Prostate gland (tissue), 2 donors: ENCODE data around the gene PKP4. TPM values are rescaled to one million over a fixed set of nuclear protein-coding genes. Genes with fewer than 3 reads are reported as not detected.

Source experiments
- DNase-seq: peaks from one replicate; pipeline ENCODE4 v3.0.0-alpha.2; 2019; ENCODE audit warnings: low spot score
- H3K27ac ChIP-seq, 2 donors: fragments of 200-600 bp; sonication (generic); 2 replicates each; pipeline ENCODE4 v1.5.1; 2017 to 2019
- H3K27me3 ChIP-seq: fragments of 200-600 bp; sonication (generic); replicated peaks from 2 replicates; pipeline ENCODE4 v1.5.1; 2019; ENCODE audit not compliant: insufficient read depth
- H3K36me3 ChIP-seq, 2 donors: fragments of 200-600 bp; sonication (generic); 1 replicate in 1 of 2; 2 replicates in 1 of 2; pipeline versions ENCODE4 v1.5.1 to v1.8.1; 2017 to 2019
- H3K4me1 ChIP-seq: fragments of 200-600 bp; sonication (generic); replicated peaks from 2 replicates; pipeline ENCODE4 v1.5.1; 2019
- H3K4me3 ChIP-seq, 2 donors: fragments of 200-600 bp; sonication (generic); 2 replicates each; pipeline ENCODE4 v1.5.1; 2017 to 2019
- H3K9me3 ChIP-seq: fragments of 200-600 bp; sonication (generic); 2 replicates; pipeline ENCODE4 v1.5.1; 2017
- CTCF ChIP-seq, 4 experiments: fragments of 200-600 bp in 2 of 4; fragments of 450-650 bp in 2 of 4; sonication (generic) in 2 of 4; IDR thresholded peaks; 1 replicate in 3 of 4; 2 replicates in 1 of 4; pipeline ENCODE4 v1.5.1; 2016 to 2019; ENCODE audit warnings: antibody characterized with exemption in 4 of 4, mild to moderate bottlenecking in 2 of 4, moderate library complexity in 2 of 4
- POLR2A ChIP-seq: fragments of 450-650 bp; IDR thresholded peaks from one replicate; pipeline ENCODE4 v1.6.1; 2016; ENCODE audit warnings: antibody characterized with exemption, mild to moderate bottlenecking
- POLR2AphosphoS5 ChIP-seq: sonication (generic); formaldehyde crosslinking; IDR thresholded peaks from one replicate; pipeline ENCODE4 v1.6.1; 2017; ENCODE audit warnings: antibody characterized with exemption
- WGBS: methylation state at CpG from one replicate; pipeline ENCODE4 v1.1.5; 2018; 5-methylcytosine and 5-hydroxymethylcytosine counted together
- intact Hi-C: fragments of 100-400 bp; cut with DNase I; formaldehyde crosslinking; loops from one replicate; pipeline ENCODE4 v1.14.2; 2022
- total RNA-seq, 2 donors: library from RNA; depleted of rRNA; stranded (reverse); fragments of >200 nt; gene quantifications; one replicate each; pipeline ENCODE4 v1.1.0, GENCODE V29; 2016

The PKP4 gene
- total RNA-seq, 2 donors from 2014 or later: 49.0 to 57.9 TPM

- intact Hi-C loops: no loop called here
- H3K9me3 ChIP-seq: no peaks in the 10 kb centered on the region
- H3K27me3 ChIP-seq: no peaks in the 10 kb centered on the region
- no peak overlapping the region for H3K4me3 ChIP-seq
- TF ChIP-seq CTCF (IDR thresholded peaks at IDR 0.05) (no peak), POLR2A (no peak), POLR2AphosphoS5 (no peak)
- H3K4me1 ChIP-seq: no peaks in the 10 kb centered on the region
- H3K27ac ChIP-seq: no peak overlapping the region
- DNase-seq: no peak
- 92% methylated on average over 2 of the region's 2 CpGs for WGBS
- H3K36me3 ChIP-seq: no peaks in the 10 kb centered on the region
Observed at GRCh38 chr2:158567208-158567607, 110.5 kb downstream of the PKP4 start.

GRCh38 chr2:158569284-158569683 is 112.5 kb downstream of the PKP4 start:
- Histone ChIP-seq H3K36me3 (no peaks in the 10 kb centered on the region), H3K27ac (no peak overlapping the region), H3K9me3 (no peaks in the 10 kb centered on the region), H3K27me3 (no peaks in the 10 kb centered on the region), H3K4me1 (no peaks in the 10 kb centered on the region), H3K4me3 (no peak overlapping the region)
- DNase-seq: no peak
- no peak for TF ChIP-seq CTCF (IDR thresholded peaks at IDR 0.05)
- no peak for TF ChIP-seq POLR2AphosphoS5
- TF ChIP-seq POLR2A: no peak
- intact Hi-C loops: no loop called here
- WGBS: 89% methylated on average over 2 of the region's 2 CpGs

GRCh38 chr2:158570869-158571268 is 114.1 kb downstream of the PKP4 start:
- Histone ChIP-seq H3K27ac (no peak overlapping the region), H3K27me3 (no peaks in the 10 kb centered on the region), H3K4me3 (no peak overlapping the region), H3K9me3 (no peaks in the 10 kb centered on the region), H3K4me1 (no peaks in the 10 kb centered on the region), H3K36me3 (no peaks in the 10 kb centered on the region)
- 97% methylated on average over 3 of the region's 3 CpGs for WGBS
- no peak for TF ChIP-seq CTCF (IDR thresholded peaks at IDR 0.05)
- TF ChIP-seq POLR2AphosphoS5: no peak
- TF ChIP-seq POLR2A: no peak
- no peak for DNase-seq
- intact Hi-C loops: no loop called here

GRCh38 chr2:158573739-158574138 is 117.0 kb downstream of the PKP4 start:
- DNase-seq: no peak
- WGBS: 89% methylated on average over 1 of the region's 1 CpG
- intact Hi-C loops: no loop called here

More at GRCh38 chr2:158573739-158574138, 117.0 kb downstream of the PKP4 start:
- no peaks in the 10 kb centered on the region for H3K4me1 ChIP-seq
- no peak for TF ChIP-seq CTCF (IDR thresholded peaks at IDR 0.05)
- no peak for TF ChIP-seq POLR2A
- TF ChIP-seq POLR2AphosphoS5: no peak
- H3K4me3 ChIP-seq: no peak overlapping the region
- H3K27ac ChIP-seq: no peak overlapping the region
- H3K9me3 ChIP-seq: no peaks in the 10 kb centered on the region
- H3K36me3 ChIP-seq: no peaks in the 10 kb centered on the region
- no peaks in the 10 kb centered on the region for H3K27me3 ChIP-seq
